DND-41 (cell line): Measurements from ENCODE around the gene MMP11.

Source experiments
- EZH2 ChIP-seq: IDR thresholded peaks from 3 replicates; pipeline ENCODE4 v1.6.1; 2012; ENCODE audit warnings: borderline replicate concordance, low read depth, mild to moderate bottlenecking, moderate library complexity, low read length, inconsistent platforms; ENCODE audit not compliant: severe bottlenecking
- TF ChIP-seq, protein P1 (sequence below): IDR thresholded peaks from 2 replicates; pipeline ENCODE4 v1.5.1; 2012; ENCODE audit warnings: borderline replicate concordance, low read length, moderate library complexity, mild to moderate bottlenecking; ENCODE audit not compliant: poor library complexity, severe bottlenecking; ENCODE audit errors: extremely low read depth

DNA sequence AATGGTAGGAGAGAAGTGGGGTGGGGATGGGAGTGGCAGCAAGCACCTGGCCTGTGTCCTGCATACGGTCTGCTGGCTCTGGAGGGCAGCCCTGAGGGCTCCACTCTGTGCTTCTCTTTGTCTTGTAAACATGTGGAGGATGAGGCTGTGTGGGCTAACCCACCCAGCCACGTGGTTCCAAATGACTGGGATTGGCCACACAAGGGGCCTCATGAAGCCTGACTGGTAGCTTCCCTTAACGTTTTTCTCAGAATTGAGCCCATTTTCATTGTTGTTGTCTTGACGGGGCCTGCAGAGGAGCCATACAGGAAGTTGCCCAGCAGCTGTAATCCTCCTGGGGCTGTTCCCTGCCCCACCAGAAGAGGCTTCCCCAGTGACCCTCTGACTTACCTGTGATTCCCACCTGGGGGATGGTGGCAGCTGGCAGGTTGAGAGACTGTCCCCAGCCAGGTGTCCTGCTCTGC, 48.1 kb downstream of the MMP11 start:
- no peak for TF ChIP-seq EZH2
- TF ChIP-seq, protein P1, sequence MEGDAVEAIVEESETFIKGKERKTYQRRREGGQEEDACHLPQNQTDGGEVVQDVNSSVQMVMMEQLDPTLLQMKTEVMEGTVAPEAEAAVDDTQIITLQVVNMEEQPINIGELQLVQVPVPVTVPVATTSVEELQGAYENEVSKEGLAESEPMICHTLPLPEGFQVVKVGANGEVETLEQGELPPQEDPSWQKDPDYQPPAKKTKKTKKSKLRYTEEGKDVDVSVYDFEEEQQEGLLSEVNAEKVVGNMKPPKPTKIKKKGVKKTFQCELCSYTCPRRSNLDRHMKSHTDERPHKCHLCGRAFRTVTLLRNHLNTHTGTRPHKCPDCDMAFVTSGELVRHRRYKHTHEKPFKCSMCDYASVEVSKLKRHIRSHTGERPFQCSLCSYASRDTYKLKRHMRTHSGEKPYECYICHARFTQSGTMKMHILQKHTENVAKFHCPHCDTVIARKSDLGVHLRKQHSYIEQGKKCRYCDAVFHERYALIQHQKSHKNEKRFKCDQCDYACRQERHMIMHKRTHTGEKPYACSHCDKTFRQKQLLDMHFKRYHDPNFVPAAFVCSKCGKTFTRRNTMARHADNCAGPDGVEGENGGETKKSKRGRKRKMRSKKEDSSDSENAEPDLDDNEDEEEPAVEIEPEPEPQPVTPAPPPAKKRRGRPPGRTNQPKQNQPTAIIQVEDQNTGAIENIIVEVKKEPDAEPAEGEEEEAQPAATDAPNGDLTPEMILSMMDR: no peak
